ENCODE results near the gene FAM114A1. TPM values are rescaled to one million over a fixed set of nuclear protein-coding genes. Genes with fewer than 3 reads are reported as not detected.

Gene FAM114A1
- total and polyA plus RNA-seq, 2 experiments from 2014 or later: 13.0 to 14.5 TPM

GRCh38 chr4:38965866-38966265 lies 98.3 kb downstream of the FAM114A1 start:
- no peak overlapping the region for H3K27ac ChIP-seq (ENCODE audit: low read depth)
- TF ChIP-seq JUNB (IDR thresholded peaks at IDR 0.05; ENCODE audit: unreplicated experiment) (no peak), ZNF114 (CRISPR knock-in tag; IDR thresholded peaks at IDR 0.05) (no peak), EZH2phosphoT487 (IDR thresholded peaks at IDR 0.05; ENCODE audit: unreplicated experiment) (no peak), ZNF462 (CRISPR knock-in tag; IDR thresholded peaks at IDR 0.05) (no peak), CREB1 (CRISPR knock-in tag; IDR thresholded peaks at IDR 0.05; ENCODE audit: low read depth) (no peak), EZH2 (IDR thresholded peaks at IDR 0.05; ENCODE audit: low read depth, unreplicated experiment) (no peak), CTCF (conservative IDR thresholded peaks at IDR 0.05; ENCODE audit: low read depth in 2 of 2) (no peak), ETS1 (IDR thresholded peaks at IDR 0.05) (no peak), REST (IDR thresholded peaks at IDR 0.05; ENCODE audit: unreplicated experiment) (no peak), STAT1 (IDR thresholded peaks at IDR 0.05; ENCODE audit: unreplicated experiment) (no peak), NANOG (IDR thresholded peaks at IDR 0.05; ENCODE audit: borderline replicate concordance) (no peak), ZNF331 (CRISPR knock-in tag; IDR thresholded peaks at IDR 0.05; ENCODE audit: low read depth) (no peak), POLR2AphosphoS5 (IDR thresholded peaks at IDR 0.05; ENCODE audit: low read depth) (no peak)
- no peak for DNase-seq (ENCODE audit: low spot score)
- Mint-ChIP-seq H3K4me1 (no peaks in the 10 kb centered on the region), H3K27me3 (ENCODE audit: insufficient read depth, low read depth, poor library complexity) (peaks cover 1% of the 10 kb centered on the region), H3K36me3 (ENCODE audit: low read depth) (no peaks in the 10 kb centered on the region), H3K9me3 (no peaks in the 10 kb centered on the region), H3K27ac (no peak overlapping the region), H3K4me3 (no peak overlapping the region)
- H3K4me3 ChIP-seq: no peak overlapping the region
- ATAC-seq: no peak
- no peaks in the 10 kb centered on the region; the same call in 1 of the 2 replicates for H3K4me1 ChIP-seq (ENCODE audit: insufficient read depth)
- H4K20me1 ChIP-seq (replicated peaks; ENCODE audit: insufficient read depth): no peaks in the 10 kb centered on the region
- H3K4me2 ChIP-seq: no peak overlapping the region
- no peaks in the 10 kb centered on the region for H3F3A ChIP-seq (replicated peaks; ENCODE audit: low read depth)
- no peaks in the 10 kb centered on the region for H3K27me3 ChIP-seq (ENCODE audit: insufficient read depth)
- no peaks in the 10 kb centered on the region for H3K36me3 ChIP-seq (ENCODE audit: insufficient read depth)
- H3K9me2 ChIP-seq (ENCODE audit: insufficient read depth): peaks cover 15% of the 10 kb centered on the region
- H3K79me2 ChIP-seq (replicated peaks; ENCODE audit: insufficient read depth): no peaks in the 10 kb centered on the region
- H2AFZ ChIP-seq: no peak overlapping the region

Measured in GM23338 (cell line).